GM12872 (cell line): ENCODE data around the gene DLAT.

Source experiments
- TF ChIP-seq, protein P1 (sequence below): IDR thresholded peaks from 3 replicates; pipeline ENCODE4 v1.5.1; 2011; ENCODE audit warnings: low read depth, mild to moderate bottlenecking, low read length, moderate library complexity; ENCODE audit not compliant: insufficient read depth

DLAT gene

DNA sequence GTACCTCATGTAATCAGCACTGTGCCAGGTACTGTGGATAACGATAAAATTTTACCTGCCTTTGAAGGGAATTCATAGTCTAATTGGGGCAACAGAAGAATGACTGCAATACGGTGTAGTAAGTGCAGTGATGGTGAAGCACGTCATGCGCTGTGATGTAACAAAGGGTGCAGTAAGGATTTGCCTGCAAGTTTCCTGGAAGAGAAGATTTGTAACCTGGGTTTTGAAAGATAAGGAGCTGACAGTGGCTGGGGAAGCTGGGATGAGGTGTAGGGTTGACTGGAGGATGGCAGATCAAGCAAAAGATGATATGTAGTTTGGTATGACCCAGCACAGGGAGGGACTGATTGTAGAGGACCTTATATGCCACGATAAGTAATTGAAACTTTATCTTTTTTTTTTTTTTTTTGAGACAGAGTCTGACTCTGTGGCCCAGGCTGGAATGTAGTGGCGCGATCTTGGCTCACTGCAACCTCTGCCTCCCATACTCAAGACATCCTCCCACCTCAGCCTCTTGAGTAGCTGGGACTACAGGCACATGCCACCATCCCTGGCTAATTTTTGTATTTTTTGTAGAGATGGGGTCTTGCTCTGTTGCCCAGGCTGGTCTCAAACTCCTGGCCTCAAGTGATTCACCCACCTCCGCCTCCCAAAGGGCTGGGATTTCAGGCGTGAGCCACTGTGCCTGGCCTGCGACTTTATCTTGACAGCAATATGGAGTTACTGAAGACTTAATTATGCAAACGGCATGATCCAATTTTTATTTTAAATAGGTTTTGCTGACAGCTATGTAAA, 72.7 kb downstream of the DLAT start:
- TF ChIP-seq, protein P1, sequence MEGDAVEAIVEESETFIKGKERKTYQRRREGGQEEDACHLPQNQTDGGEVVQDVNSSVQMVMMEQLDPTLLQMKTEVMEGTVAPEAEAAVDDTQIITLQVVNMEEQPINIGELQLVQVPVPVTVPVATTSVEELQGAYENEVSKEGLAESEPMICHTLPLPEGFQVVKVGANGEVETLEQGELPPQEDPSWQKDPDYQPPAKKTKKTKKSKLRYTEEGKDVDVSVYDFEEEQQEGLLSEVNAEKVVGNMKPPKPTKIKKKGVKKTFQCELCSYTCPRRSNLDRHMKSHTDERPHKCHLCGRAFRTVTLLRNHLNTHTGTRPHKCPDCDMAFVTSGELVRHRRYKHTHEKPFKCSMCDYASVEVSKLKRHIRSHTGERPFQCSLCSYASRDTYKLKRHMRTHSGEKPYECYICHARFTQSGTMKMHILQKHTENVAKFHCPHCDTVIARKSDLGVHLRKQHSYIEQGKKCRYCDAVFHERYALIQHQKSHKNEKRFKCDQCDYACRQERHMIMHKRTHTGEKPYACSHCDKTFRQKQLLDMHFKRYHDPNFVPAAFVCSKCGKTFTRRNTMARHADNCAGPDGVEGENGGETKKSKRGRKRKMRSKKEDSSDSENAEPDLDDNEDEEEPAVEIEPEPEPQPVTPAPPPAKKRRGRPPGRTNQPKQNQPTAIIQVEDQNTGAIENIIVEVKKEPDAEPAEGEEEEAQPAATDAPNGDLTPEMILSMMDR: no peak

DNA sequence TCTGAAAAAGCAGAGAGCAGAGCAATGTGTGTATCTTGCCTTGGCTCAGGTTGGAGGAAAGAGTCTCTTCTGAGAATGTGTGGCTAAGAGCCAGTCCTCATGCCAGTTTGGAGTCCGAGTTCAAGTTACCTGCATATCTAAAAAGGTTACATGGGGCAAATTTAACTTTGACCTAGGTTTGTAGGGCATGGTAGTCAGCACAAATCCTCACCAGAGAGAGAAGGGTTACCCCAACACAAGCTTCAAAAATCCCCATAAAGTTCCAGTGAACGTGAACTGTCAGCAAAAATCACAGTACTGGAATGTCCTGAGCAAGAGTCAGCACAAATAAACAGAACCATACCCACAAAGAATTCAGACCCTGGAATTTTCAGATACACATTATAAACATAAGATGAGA, 75.3 kb downstream of the DLAT start:
- TF ChIP-seq, protein P1: no peak

DNA sequence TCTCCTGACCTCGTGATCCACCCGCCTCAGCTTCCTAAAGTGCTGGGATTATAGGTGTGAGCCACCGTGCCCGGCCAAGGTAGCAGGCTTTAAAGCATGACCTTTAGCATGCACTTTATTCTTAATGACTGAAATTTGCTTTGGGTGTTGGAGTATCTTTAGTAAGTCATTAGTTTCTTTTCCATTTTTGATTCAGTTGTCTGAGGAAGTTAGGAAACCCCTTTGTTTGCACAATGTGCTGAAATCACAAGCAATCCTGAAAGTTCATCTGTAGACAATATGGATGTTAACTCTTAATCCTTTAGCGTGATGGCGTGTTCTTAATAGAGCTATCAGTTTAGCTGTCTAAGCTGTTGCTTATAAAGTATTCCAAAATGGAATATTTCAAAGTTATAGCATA, 78.2 kb downstream of the DLAT start:
- TF ChIP-seq, protein P1: no peak

- TF ChIP-seq, protein P1: no peak
Observed at GRCh38 chr11:112106070-112106469, 80.9 kb downstream of the DLAT start.
